Hepatocyte (in vitro differentiated cells): ENCODE results near the gene ALG12.

ENCODE experiments used
- CTCF ChIP-seq: fragments of 200-600 bp; sonication (generic); IDR thresholded peaks from 2 replicates; pipeline ENCODE4 v1.5.1; 2016; ENCODE audit warnings: antibody characterized with exemption, mild to moderate bottlenecking; ENCODE audit not compliant: poor library complexity
- EZH2 ChIP-seq: fragments of 200-600 bp; sonication (generic); IDR thresholded peaks from 2 replicates; pipeline ENCODE4 v1.6.1; 2016; ENCODE audit warnings: antibody characterized with exemption, mild to moderate bottlenecking, borderline replicate concordance
- EZH2phosphoT487 ChIP-seq: fragments of 200-600 bp; sonication (generic); IDR thresholded peaks from one replicate; pipeline ENCODE4 v1.6.1; 2018; ENCODE audit warnings: antibody characterized with exemption, mild to moderate bottlenecking, low read depth, moderate library complexity; ENCODE audit not compliant: unreplicated experiment, severe bottlenecking

DNA sequence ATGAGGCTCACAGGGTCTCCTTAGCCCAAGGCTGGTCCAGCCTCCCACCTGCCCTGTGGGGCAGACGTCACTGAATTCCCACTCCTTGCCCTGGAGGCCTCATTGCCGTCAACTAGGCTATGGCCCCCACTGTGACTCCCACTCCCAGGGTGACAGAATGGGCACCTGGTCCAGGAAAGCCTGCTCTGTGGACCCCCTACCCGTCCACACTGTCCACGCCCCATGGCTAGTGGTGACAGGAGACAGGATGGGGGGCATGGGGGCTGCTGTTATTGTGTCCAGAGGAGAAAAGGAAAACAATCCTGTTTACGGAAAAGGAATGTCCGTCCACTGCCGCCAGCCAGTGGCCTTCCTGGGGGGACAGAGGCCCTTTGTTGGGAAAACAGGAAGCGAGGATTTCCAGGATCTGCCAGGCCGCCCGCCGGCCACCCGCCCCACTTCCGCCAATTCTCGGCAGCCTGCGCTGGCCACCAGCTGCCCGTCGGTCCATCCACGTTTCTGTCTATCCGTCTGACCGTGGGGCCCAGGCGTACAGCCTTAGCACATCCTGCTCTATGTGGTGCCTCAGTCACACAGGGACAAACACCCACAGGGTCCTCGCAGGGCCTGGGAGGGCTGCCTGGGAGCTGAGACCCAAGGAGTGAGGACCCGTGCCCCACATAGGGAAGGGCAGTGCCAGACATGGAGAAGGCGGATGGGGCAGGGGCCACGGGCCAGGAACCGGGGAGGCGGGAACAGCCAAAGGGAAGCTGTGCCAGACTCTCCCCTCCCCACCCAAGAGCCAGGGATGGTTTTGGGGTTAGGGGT is 19.7 kb upstream of the ALG12 start:
- TF ChIP-seq CTCF (no peak), EZH2phosphoT487 (no peak), EZH2 (no peak)
